Naive thymus-derived CD4-positive, alpha-beta T cell (primary cell): ENCODE results near the gene MYBPC3. TPM values are rescaled to one million over a fixed set of nuclear protein-coding genes. Genes with fewer than 3 reads are reported as not detected.
"Not testable (repeated sequence)": the region's sequence is repeated elsewhere in the genome, so short reads cannot be mapped to it uniquely, and the experiment has no call there.

Source experiments
- ATAC-seq: fragments of 150-1000 bp; cut with Tn5 transposase; 2 replicates; pipeline ENCODE4 v1.10.0; 2021; ENCODE audit warnings: mild to moderate bottlenecking, moderate library complexity
- CTCF ChIA-PET: fragments of 350-600 bp; sonication (Branson Sonifier 250); formaldehyde crosslinking; loops from one replicate; lab custom pipeline; 2021; ENCODE audit warnings: antibody characterized with exemption; lab: Charles Lee
- POLR2A ChIA-PET: fragments of 350-600 bp; sonication (Branson Sonifier 250); formaldehyde crosslinking; loops from one replicate; lab custom pipeline; 2021; ENCODE audit warnings: antibody characterized with exemption, inconsistent platforms; lab: Charles Lee
- DNase-seq, 9 donors: peaks; one replicate each; pipeline versions ENCODE4 v3.0.0 to v3.0.0-alpha.2; 2020 to 2022; ENCODE audit warnings: mixed read lengths in 1 of 9
- H3K27ac ChIP-seq: one replicate; pipeline ENCODE4 v1.7.0; 2013; ENCODE audit warnings: mild to moderate bottlenecking, low read depth, low read length, moderate library complexity
- H3K27me3 ChIP-seq, 2 donors: one replicate each; pipeline ENCODE4 v1.7.0; 2013; ENCODE audit warnings: low read length in 2 of 2, mild to moderate bottlenecking in 2 of 2, moderate library complexity in 2 of 2; ENCODE audit not compliant: control insufficient read depth in 2 of 2, insufficient read depth in 2 of 2
- H3K36me3 ChIP-seq, 3 experiments: 1 replicate in 2 of 3; 2 replicates in 1 of 3; pipeline ENCODE4 v1.7.0; 2013; ENCODE audit warnings: low read length in 3 of 3, mild to moderate bottlenecking in 3 of 3, moderate library complexity in 1 of 3; ENCODE audit not compliant: insufficient read depth in 3 of 3, control insufficient read depth in 2 of 3
- H3K4me1 ChIP-seq, 2 donors: one replicate each; pipeline ENCODE4 v1.7.0; 2013; ENCODE audit warnings: low read length in 2 of 2, mild to moderate bottlenecking in 2 of 2, moderate library complexity in 1 of 2; ENCODE audit not compliant: control insufficient read depth in 2 of 2, insufficient read depth in 2 of 2
- H3K4me3 ChIP-seq: 2 replicates; pipeline ENCODE4 v1.7.0; 2013; ENCODE audit warnings: mild to moderate bottlenecking, low read length
- H3K9me3 ChIP-seq, 3 experiments: 1 replicate in 2 of 3; 2 replicates in 1 of 3; pipeline ENCODE4 v1.7.0; 2013; ENCODE audit warnings: low read length in 3 of 3; ENCODE audit not compliant: control insufficient read depth in 2 of 3
- H3K27ac Mint-ChIP-seq, 9 donors: one replicate each; pipeline ENCODE4 v1.8.0; 2020 to 2022; ENCODE audit warnings: mixed read lengths in 9 of 9, mild to moderate bottlenecking in 8 of 9, moderate library complexity in 5 of 9, inconsistent platforms in 2 of 9
- H3K27me3 Mint-ChIP-seq, 5 donors: one replicate each; pipeline ENCODE4 v1.8.0; 2021 to 2022; ENCODE audit warnings: mixed read lengths in 5 of 5, mild to moderate bottlenecking in 1 of 5
- H3K36me3 Mint-ChIP-seq, 5 donors: one replicate each; pipeline ENCODE4 v1.8.0; 2020 to 2022; ENCODE audit warnings: mixed read lengths in 5 of 5, mild to moderate bottlenecking in 3 of 5, inconsistent platforms in 1 of 5
- H3K4me1 Mint-ChIP-seq, 7 donors: one replicate each; pipeline ENCODE4 v1.8.0; 2020 to 2022; ENCODE audit warnings: mixed read lengths in 7 of 7, mild to moderate bottlenecking in 3 of 7, inconsistent platforms in 1 of 7
- H3K4me3 Mint-ChIP-seq, 10 donors: one replicate each; pipeline ENCODE4 v1.8.0; 2020 to 2022; ENCODE audit warnings: mild to moderate bottlenecking in 10 of 10, mixed read lengths in 10 of 10, moderate library complexity in 6 of 10, inconsistent platforms in 2 of 10
- H3K9me3 Mint-ChIP-seq, 11 donors: one replicate each; pipeline ENCODE4 v1.8.0; 2020 to 2022; ENCODE audit warnings: mixed read lengths in 11 of 11, mild to moderate bottlenecking in 4 of 11, inconsistent platforms in 1 of 11, moderate library complexity in 1 of 11
- intact Hi-C, 2 donors: fragments of 100-400 bp; cut with micrococcal nuclease; formaldehyde crosslinking; loops; one replicate each; pipeline ENCODE4 v1.15.1; 2023
- polyA plus RNA-seq, 2 donors: library from polyadenylated mRNA; unstranded; fragments of 300-500 nt; fragmentation: Illumina TruSeq; gene quantifications; one replicate each; pipeline ENCODE4 v1.2.3, GENCODE V29; 2021
- total RNA-seq, 6 experiments: library from RNA in 5 of 6; stranded (reverse) in 5 of 6; gene quantifications; 1 replicate in 5 of 6; 2 replicates in 1 of 6; pipeline ENCODE4 v1.2.3 and lab custom pipeline; 2021 to 2026

MYBPC3 gene
- total and polyA plus RNA-seq, 7 experiments from 2014 or later = 0.16 to 0.86 TPM; not detected in 5

- DNase-seq (no peak), ATAC-seq (no peak)
- POLR2A ChIA-PET = no interaction called here
- intact Hi-C loops = no loop called here
- no peaks in the 10 kb centered on the region for H3K9me3 Mint-ChIP-seq
- no peaks in the 10 kb centered on the region for H3K27me3 ChIP-seq
- H3K9me3 ChIP-seq = no peaks in the 10 kb centered on the region
- no peaks in the 10 kb centered on the region for H3K27me3 Mint-ChIP-seq
- H3K36me3 Mint-ChIP-seq = peaks cover 7 to 33% (median 21%) of the 10 kb centered on the region in 5 donors
- no peak overlapping the region for H3K27ac ChIP-seq
- H3K36me3 ChIP-seq = peaks cover 9 to 63% (median 17%) of the 10 kb centered on the region in 3 experiments
- peak overlapping the region in 2 of 9 donors; percentile 1 to 73 for H3K27ac Mint-ChIP-seq
- H3K4me1 ChIP-seq = no peaks in the 10 kb centered on the region
- CTCF ChIA-PET = no interaction called here
- H3K4me3 ChIP-seq = no peak overlapping the region
- H3K4me3 Mint-ChIP-seq = no peak overlapping the region
- peaks cover 0 to 7% (median 0%) of the 10 kb centered on the region in 7 donors for H3K4me1 Mint-ChIP-seq
Observed at GRCh38 chr11:47318166-47318565, 34.3 kb downstream of the MYBPC3 start.

DNA sequence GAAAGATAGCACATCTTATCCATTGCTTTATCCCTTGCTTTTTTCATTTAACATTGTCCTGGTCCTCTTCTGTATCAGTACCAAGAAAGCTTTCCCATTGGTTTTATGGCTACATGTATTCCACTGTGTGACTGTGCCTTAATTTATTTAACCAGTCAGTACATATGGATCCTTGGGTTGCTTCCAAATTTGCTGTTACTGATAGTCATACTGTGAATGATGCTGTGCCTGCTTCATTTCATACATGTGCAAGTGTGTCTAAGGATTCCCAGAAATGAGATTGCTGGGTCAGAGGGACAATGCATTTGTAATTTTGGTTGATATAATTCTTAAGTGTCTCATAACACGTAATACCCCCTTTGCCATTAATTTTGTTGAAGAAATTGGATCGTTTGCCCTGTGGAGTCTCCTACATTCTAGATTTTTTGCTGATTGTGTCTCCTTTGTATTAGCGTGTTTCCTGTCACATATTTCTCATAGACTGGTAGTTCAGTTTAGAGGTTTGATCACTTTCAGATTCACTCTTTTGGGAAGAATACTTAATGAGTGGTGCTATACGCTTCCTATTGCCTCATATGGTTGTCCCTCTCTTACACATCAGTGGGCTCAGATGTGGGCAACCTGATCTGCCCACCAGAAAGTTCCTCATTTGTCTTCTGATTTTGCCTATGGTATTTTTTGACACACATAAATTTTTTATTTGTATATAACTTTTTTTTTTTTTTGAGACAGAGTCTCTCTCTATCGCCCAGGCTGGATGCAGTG lies 35.3 kb downstream of the MYBPC3 start:
- no peak for DNase-seq
- peaks cover 0 to 7% (median 0%) of the 10 kb centered on the region in 7 donors for H3K4me1 Mint-ChIP-seq
- no peak overlapping the region for H3K4me3 Mint-ChIP-seq
- ATAC-seq = no peak
- Histone ChIP-seq H3K36me3 (peaks cover 12 to 64% (median 23%) of the 10 kb centered on the region in 3 experiments), H3K9me3 (no peaks in the 10 kb centered on the region), H3K27ac (no peak overlapping the region), H3K4me1 (no peaks in the 10 kb centered on the region), H3K4me3 (no peak overlapping the region), H3K27me3 (no peaks in the 10 kb centered on the region)
- H3K9me3 Mint-ChIP-seq = no peaks in the 10 kb centered on the region
- POLR2A ChIA-PET = no interaction called here
- peak overlapping the region in 2 of 9 donors; percentile 33 to 60 for H3K27ac Mint-ChIP-seq
- H3K27me3 Mint-ChIP-seq = no peaks in the 10 kb centered on the region
- peaks cover 7 to 37% (median 21%) of the 10 kb centered on the region in 5 donors for H3K36me3 Mint-ChIP-seq
- CTCF ChIA-PET = no interaction called here
- intact Hi-C loops = no loop called here

DNA sequence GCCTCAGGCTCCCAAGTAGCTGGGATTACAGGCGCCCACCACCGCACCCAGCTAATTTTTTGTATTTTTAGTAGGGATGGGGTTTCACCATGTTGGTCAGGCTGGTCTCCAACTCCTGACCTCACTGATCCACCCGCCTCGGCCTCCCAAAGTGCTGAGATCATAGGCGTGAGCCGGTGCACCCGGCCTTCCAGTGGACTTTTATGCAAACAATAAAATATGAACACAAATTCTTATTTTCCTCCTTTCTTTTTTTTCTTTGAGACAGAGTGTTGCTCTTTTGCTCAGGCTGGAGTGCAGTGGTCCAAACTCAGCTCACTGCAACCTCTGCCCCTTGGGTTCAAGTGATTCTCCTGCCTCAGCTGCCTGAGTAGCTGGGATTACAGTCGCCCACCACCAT lies 36.0 kb downstream of the MYBPC3 start:
- H3K4me3 ChIP-seq, DNase-seq, CTCF ChIA-PET, H3K4me1 Mint-ChIP-seq, H3K4me1 ChIP-seq, intact Hi-C loops, H3K9me3 ChIP-seq, H3K27ac ChIP-seq, H3K9me3 Mint-ChIP-seq, POLR2A ChIA-PET, ATAC-seq, H3K27me3 ChIP-seq, H3K4me3 Mint-ChIP-seq, H3K27me3 Mint-ChIP-seq: not testable (repeated sequence)
- peaks cover 5 to 33% (median 19%) of the 10 kb centered on the region in 5 donors for H3K36me3 Mint-ChIP-seq
- H3K36me3 ChIP-seq = peaks cover 12 to 64% (median 21%) of the 10 kb centered on the region in 3 experiments
- peak overlapping the region in 1 of 9 donors; percentile 33 for H3K27ac Mint-ChIP-seq

- no peak overlapping the region for H3K27ac Mint-ChIP-seq
Observed at GRCh38 chr11:47314992-47315391, 37.5 kb downstream of the MYBPC3 start.

DNA sequence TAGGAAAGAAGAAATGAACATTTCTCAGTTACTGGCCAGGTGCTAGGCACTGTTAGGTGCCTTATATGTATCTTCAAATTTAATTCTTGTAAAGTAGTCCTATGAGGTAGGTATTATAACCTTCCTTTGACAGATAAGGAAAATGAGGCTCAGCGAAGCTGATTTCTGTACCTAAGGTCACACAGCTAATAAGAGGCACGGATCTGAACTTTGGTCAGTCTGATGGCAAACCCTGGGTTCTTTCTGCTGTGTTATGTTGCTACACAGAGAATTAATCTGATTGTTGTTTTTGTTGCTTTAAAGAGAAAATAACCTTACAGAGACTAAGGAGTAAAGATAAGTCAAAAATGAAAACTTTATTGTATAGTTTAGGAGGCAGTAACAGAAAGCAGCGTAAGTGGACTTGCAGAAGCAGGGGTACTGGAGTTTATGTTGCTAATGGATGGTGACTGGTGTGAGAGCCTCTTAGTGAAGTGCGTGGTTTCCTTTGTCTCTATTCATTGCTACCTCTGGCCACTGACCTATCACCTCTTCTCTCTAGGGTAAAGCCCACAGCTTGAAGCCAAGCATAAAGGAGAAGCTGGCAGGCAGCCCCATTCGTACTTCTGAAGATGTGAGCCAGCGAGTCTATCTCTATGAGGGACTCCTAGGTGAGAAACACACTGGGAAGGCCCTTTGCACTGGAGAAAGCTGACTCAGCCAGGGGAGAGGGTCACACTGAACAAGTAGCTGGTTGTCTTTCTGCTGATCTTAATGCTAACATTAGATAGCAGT lies 44.3 kb downstream of the MYBPC3 start:
- Mint-ChIP-seq H3K4me1 (peaks cover 0 to 8% (median 0%) of the 10 kb centered on the region in 7 donors), H3K4me3 (no peak overlapping the region), H3K9me3 (peaks cover 0 to 13% (median 4%) of the 10 kb centered on the region in 11 donors), H3K27me3 (no peaks in the 10 kb centered on the region), H3K36me3 (peaks cover 3 to 49% (median 24%) of the 10 kb centered on the region in 5 donors), H3K27ac (peak overlapping the region in 1 of 9 donors; percentile 56)
- no peaks in the 10 kb centered on the region for H3K9me3 ChIP-seq
- DNase-seq = no peak
- peaks cover 32 to 94% (median 46%) of the 10 kb centered on the region in 3 experiments for H3K36me3 ChIP-seq
- intact Hi-C loops = no loop called here
- no peak overlapping the region for H3K27ac ChIP-seq
- no peaks in the 10 kb centered on the region for H3K27me3 ChIP-seq
- ChIA-PET CTCF (interaction anchor here (0.6 kb wide), 1 partner anchor 76 kb away, joined by 3 read pairs; no protein-coding TSS in a partner anchor), POLR2A (no interaction called here)
- no peak overlapping the region for H3K4me3 ChIP-seq
- no peak for ATAC-seq
- no peaks in the 10 kb centered on the region for H3K4me1 ChIP-seq

More at GRCh38 chr11:47314992-47315391, 37.5 kb downstream of the MYBPC3 start:
- H3K27me3 ChIP-seq = no peaks in the 10 kb centered on the region
- POLR2A ChIA-PET = no interaction called here
- Mint-ChIP-seq H3K9me3 (no peaks in the 10 kb centered on the region), H3K4me1 (peaks cover 0 to 7% (median 0%) of the 10 kb centered on the region in 7 donors), H3K27me3 (no peaks in the 10 kb centered on the region), H3K4me3 (no peak overlapping the region), H3K36me3 (peaks cover 4 to 38% (median 18%) of the 10 kb centered on the region in 5 donors)
- no peak overlapping the region for H3K27ac ChIP-seq
- CTCF ChIA-PET = interaction anchor here (0.6 kb wide), 1 partner anchor 20 kb away, joined by 3 read pairs; no protein-coding TSS in a partner anchor
- no peaks in the 10 kb centered on the region for H3K4me1 ChIP-seq
- no peak for DNase-seq
- no peaks in the 10 kb centered on the region for H3K9me3 ChIP-seq
- no peak overlapping the region for H3K4me3 ChIP-seq
- H3K36me3 ChIP-seq = peaks cover 15 to 71% (median 17%) of the 10 kb centered on the region in 3 experiments
- intact Hi-C loops = no loop called here
- ATAC-seq = no peak

GRCh38 chr11:47306484-47306844 lies 46.0 kb downstream of the MYBPC3 start:
- H3K27me3 ChIP-seq = no peaks in the 10 kb centered on the region
- intact Hi-C loops = no loop called here
- H3K4me1 ChIP-seq = no peaks in the 10 kb centered on the region
- no peak overlapping the region for H3K4me3 ChIP-seq
- H3K27me3 Mint-ChIP-seq = no peaks in the 10 kb centered on the region
- DNase-seq (no peak), ATAC-seq (no peak)
- CTCF ChIA-PET = interaction anchor here (1.0 kb wide), 1 partner anchor 58 kb away, joined by 3 read pairs; the partner anchor contains the start of gene ACP2
- H3K27ac ChIP-seq = no peak overlapping the region
- H3K9me3 Mint-ChIP-seq = peaks cover 0 to 28% (median 12%) of the 10 kb centered on the region in 11 donors
- peaks cover 0 to 10% (median 0%) of the 10 kb centered on the region in 7 donors for H3K4me1 Mint-ChIP-seq
- peaks cover 0 to 7% (median 0%) of the 10 kb centered on the region in 3 experiments for H3K9me3 ChIP-seq
- no peak overlapping the region for H3K27ac Mint-ChIP-seq
- H3K36me3 ChIP-seq = peaks cover 32 to 96% (median 50%) of the 10 kb centered on the region in 3 experiments
- peaks cover 9 to 58% (median 42%) of the 10 kb centered on the region in 5 donors for H3K36me3 Mint-ChIP-seq
- H3K4me3 Mint-ChIP-seq = no peak overlapping the region
- POLR2A ChIA-PET = interaction anchor here (0.6 kb wide), 1 partner anchor 35 kb away, joined by 3 read pairs; no protein-coding TSS in a partner anchor
